Heart left ventricle (tissue), 13 donors: ENCODE results near the gene C2CD2L.

Source experiments
- CTCF ChIP-seq, 12 donors: fragments of 200-600 bp; sonication (generic) in 4 of 12; IDR thresholded peaks; one replicate each; pipeline versions ENCODE4 v1.5.0 to v1.8.0; 2018 to 2022; ENCODE audit warnings: antibody characterized with exemption in 12 of 12, mild to moderate bottlenecking in 5 of 12
- POLR2A ChIP-seq, 2 donors: fragments of 450-650 bp; IDR thresholded peaks; one replicate each; pipeline ENCODE4 v1.6.1; 2017; ENCODE audit warnings: antibody characterized with exemption in 2 of 2, mild to moderate bottlenecking in 2 of 2, moderate library complexity in 2 of 2
- donor health status: ischemic (EF 13 %, LVEDD 7.1; RV severe dilation, severe dysfunction).
- donor health status: DM: no; HTN: yes; CAD: no.
- donor health status: DM: no; HTN: no; CAD: no.
- donor health status: ischemic (EF 25% LVEDD 6.9; RV normal size, moderate dysfunction).
- donor health status: ischemic (EF 25% LVEDD 5.7; RV mildly dilated, moderate dysfunction).
- donor health status: ischemic (EF 35%, LVEDD 5.7; RV mildly dilated, moderate dysfunction).
- donor health status: nonischemic (EF 11% LVEDD 7.7; RV severe dilation, severe dysfunction).
- donor health status: DM: yes; HTN: yes; CAD: no.
- donor health status: PGD.
- donor health status: ischemic (EF 29% LVEDD 5.4; RV normal size, mild dysfunction).
- donor health status: nonischemic (EF 23%, LVEDD 6.1; RV moderate dilation, normal function).

DNA sequence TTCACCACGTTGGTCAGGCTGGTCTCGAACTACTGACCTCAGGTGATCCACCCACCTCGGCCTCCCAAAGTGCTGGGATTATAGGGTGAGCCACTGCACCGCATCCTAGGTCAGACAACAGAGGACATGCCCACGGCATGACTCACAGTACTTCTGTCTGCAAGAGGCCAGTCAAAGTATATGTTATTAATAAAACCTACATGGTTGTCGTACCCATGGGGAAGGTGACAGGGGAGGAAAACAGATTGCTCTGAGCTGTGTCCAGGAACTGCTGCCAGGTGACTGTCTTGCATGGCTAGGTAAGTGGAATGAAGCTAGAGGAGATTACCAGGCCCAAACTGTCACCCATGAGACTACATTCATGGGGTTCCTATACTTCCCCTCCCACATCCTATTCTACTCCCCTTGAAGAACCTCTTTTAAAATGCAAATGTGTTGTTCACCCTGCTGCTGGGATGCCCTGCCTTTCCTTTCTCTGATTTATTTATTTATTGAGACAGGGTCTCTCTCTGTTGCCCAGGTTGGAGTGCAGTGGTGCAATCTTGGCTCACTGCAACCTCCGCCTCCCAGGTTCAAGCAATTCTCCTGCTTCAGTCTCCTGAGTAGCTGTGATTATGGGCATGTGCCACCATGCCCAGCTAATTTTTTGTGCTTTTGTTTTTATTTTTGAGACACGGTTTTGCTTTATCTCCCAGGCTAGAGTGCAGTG, 59.4 kb downstream of the C2CD2L start:
- TF ChIP-seq CTCF (IDR thresholded peaks at IDR 0.05) (no peak), POLR2A (IDR thresholded peaks at IDR 0.05) (no peak)
